Measurements from ENCODE around the gene ENOX1. TPM values are rescaled to one million over a fixed set of nuclear protein-coding genes. Genes with fewer than 3 reads are reported as not detected.

The ENOX1 gene
- polyA plus RNA-seq, 1 donor, result 3.0 TPM

GRCh38 chr13:43720780-43721397 is 65.9 kb downstream of the ENOX1 start:
- H3K27ac ChIP-seq (ENCODE audit: low read length), result no peak overlapping the region
- WGBS (ENCODE audit: insufficient coverage, low lambda C conversion rate), result 50% methylated on average over 2 of the region's 2 CpGs
- no peaks in the 10 kb centered on the region for H3K4me1 ChIP-seq (ENCODE audit: control insufficient read depth, insufficient read depth, low read length)
- no peaks in the 10 kb centered on the region for H3K9me3 ChIP-seq (ENCODE audit: control insufficient read depth, low read depth, low read length)
- H3K36me3 ChIP-seq (ENCODE audit: control insufficient read depth, insufficient read depth, low read length), result no peaks in the 10 kb centered on the region
- DNase-seq, result no peak
- H3K4me3 ChIP-seq (ENCODE audit: low read length), result no peak overlapping the region
- H3K27me3 ChIP-seq (ENCODE audit: control insufficient read depth, insufficient read depth, low read length), result peaks cover 2% of the 10 kb centered on the region

DNA sequence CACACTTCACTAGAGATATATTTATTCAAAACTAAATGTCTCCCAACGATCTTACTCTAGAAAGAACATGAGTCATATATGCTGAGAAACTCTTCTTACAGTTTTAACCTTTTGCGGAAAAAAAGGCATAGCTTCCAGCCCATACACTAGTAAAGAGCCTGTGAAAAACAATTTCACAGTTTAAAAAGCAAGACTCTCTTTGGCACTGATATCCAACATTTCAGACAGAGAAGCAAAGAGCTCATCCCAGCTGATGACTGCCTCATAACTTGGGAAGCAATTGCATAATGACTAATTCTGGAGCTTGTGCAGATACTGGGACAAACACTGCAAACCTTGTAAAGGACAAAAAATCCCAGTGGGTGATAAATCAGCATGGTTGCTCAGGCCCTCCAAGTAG is 88.0 kb downstream of the ENOX1 start:
- 100% methylated on average over 1 of the region's 2 CpGs for WGBS (ENCODE audit: insufficient coverage, low lambda C conversion rate)
- H3K4me1 ChIP-seq (ENCODE audit: control insufficient read depth, insufficient read depth, low read length), result no peaks in the 10 kb centered on the region
- no peaks in the 10 kb centered on the region for H3K9me3 ChIP-seq (ENCODE audit: control insufficient read depth, low read depth, low read length)
- H3K36me3 ChIP-seq (ENCODE audit: control insufficient read depth, insufficient read depth, low read length), result no peaks in the 10 kb centered on the region
- H3K27me3 ChIP-seq (ENCODE audit: control insufficient read depth, insufficient read depth, low read length), result peaks cover 4% of the 10 kb centered on the region
- H3K4me3 ChIP-seq (ENCODE audit: low read length), result no peak overlapping the region
- no peak overlapping the region for H3K27ac ChIP-seq (ENCODE audit: low read length)
- DNase-seq, result no peak

DNA sequence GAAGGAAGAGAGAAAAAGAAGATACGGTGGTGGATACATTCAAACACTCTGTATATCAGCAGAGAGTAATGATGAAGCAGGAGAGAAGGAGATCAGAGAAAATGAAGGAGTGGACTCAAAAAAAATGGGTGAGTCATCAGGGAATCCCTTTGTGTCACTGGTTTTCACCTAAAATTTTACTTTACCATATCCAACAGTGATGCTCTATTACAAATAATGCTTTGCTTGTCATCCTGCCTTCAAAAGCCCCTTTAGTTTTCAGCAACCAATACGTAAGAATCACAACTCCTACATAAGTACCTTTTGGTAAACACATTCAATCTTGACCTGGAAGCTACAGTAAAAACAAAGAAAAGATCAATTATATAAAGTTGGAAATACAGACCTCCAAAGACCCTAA is 88.8 kb downstream of the ENOX1 start:
- peaks cover 4% of the 10 kb centered on the region for H3K27me3 ChIP-seq (ENCODE audit: control insufficient read depth, insufficient read depth, low read length)
- H3K36me3 ChIP-seq (ENCODE audit: control insufficient read depth, insufficient read depth, low read length), result no peaks in the 10 kb centered on the region
- DNase-seq, result no peak
- H3K9me3 ChIP-seq (ENCODE audit: control insufficient read depth, low read depth, low read length), result no peaks in the 10 kb centered on the region
- H3K27ac ChIP-seq (ENCODE audit: low read length), result no peak overlapping the region
- no peaks in the 10 kb centered on the region for H3K4me1 ChIP-seq (ENCODE audit: control insufficient read depth, insufficient read depth, low read length)
- no peak overlapping the region for H3K4me3 ChIP-seq (ENCODE audit: low read length)
- 100% methylated on average over 2 of the region's 2 CpGs for WGBS (ENCODE audit: insufficient coverage, low lambda C conversion rate)

DNA sequence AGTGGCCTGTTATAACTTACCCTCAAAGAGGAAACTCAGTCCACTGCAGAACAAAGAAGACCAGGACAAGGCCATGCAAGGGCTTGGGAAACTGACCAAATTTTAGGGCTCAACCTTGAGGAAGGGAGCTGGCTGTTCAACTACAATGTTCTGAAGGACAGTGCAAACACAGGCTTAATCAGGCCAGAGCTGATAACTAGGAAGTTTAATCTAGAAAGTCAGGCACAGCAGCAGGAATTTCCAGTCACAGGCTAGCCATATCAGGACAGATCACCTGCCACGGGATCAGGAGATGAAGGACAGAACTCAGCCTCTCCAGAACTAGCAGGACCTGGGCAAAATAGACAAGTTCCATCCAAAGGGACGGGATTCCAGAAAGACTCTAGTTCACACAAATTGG is 89.4 kb downstream of the ENOX1 start:
- Histone ChIP-seq H3K9me3 (ENCODE audit: control insufficient read depth, low read depth, low read length) (no peaks in the 10 kb centered on the region), H3K27ac (ENCODE audit: low read length) (no peak overlapping the region), H3K27me3 (ENCODE audit: control insufficient read depth, insufficient read depth, low read length) (peaks cover 4% of the 10 kb centered on the region), H3K4me1 (ENCODE audit: control insufficient read depth, insufficient read depth, low read length) (no peaks in the 10 kb centered on the region), H3K4me3 (ENCODE audit: low read length) (no peak overlapping the region), H3K36me3 (ENCODE audit: control insufficient read depth, insufficient read depth, low read length) (no peaks in the 10 kb centered on the region)
- no peak for DNase-seq
- WGBS (ENCODE audit: insufficient coverage, low lambda C conversion rate), result no CpG with 5 or more reads among the region's 2 CpGs

DNA sequence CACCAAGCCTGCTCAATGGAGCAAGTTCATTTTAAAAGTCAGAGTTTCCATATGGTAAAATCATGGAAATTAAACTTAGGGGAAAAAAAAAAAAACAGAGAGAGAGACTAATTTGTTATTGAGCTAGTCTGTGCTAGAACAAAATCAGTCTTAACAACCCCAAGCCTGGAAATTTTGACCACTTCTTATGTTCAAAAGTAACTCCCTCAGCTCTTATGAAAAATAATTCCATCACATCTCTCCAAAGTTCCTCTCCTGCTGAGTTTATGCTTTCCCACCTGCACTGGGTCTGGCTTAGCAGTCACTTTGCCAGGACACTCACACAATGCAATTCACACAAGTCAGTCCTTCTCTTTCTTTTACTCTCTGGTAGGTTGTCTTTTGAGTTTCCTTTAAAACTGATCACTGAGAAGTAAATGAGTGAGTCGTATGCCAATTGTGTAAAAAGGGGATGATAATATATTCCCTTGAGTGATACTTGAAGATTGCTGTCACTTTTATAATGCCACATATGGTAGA is 92.6 kb downstream of the ENOX1 start:
- Histone ChIP-seq H3K9me3 (ENCODE audit: control insufficient read depth, low read depth, low read length) (no peaks in the 10 kb centered on the region), H3K36me3 (ENCODE audit: control insufficient read depth, insufficient read depth, low read length) (no peaks in the 10 kb centered on the region), H3K27ac (ENCODE audit: low read length) (no peak overlapping the region), H3K4me1 (ENCODE audit: control insufficient read depth, insufficient read depth, low read length) (no peaks in the 10 kb centered on the region), H3K27me3 (ENCODE audit: control insufficient read depth, insufficient read depth, low read length) (peaks cover 4% of the 10 kb centered on the region), H3K4me3 (ENCODE audit: low read length) (no peak overlapping the region)
- WGBS (ENCODE audit: insufficient coverage, low lambda C conversion rate), result no CpG with 5 or more reads among the region's 1 CpG
- no peak for DNase-seq

DNA sequence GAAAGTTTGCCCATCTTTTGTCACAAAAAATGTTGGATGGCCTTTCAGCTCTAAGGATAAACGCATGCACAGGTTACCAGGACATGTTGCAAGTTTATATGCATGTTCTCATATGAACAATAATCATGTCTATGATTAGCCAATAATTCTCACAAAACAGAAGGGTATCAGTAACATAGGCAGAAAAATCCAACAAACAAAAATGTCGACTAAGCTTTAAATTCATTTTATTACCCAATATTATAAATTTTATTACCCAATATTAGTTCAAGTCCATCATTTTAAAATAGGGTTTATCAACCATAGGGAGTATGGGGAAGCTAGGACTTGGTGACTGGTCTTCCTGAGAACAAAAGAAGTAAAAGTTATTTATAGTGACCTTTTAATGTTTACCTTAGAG is 93.1 kb downstream of the ENOX1 start:
- DNase-seq, result no peak
- WGBS (ENCODE audit: insufficient coverage, low lambda C conversion rate), result no CpG with 5 or more reads among the region's 2 CpGs
- H3K36me3 ChIP-seq (ENCODE audit: control insufficient read depth, insufficient read depth, low read length), result no peaks in the 10 kb centered on the region
- H3K9me3 ChIP-seq (ENCODE audit: control insufficient read depth, low read depth, low read length), result no peaks in the 10 kb centered on the region
- H3K4me1 ChIP-seq (ENCODE audit: control insufficient read depth, insufficient read depth, low read length), result no peaks in the 10 kb centered on the region
- no peak overlapping the region for H3K4me3 ChIP-seq (ENCODE audit: low read length)
- H3K27ac ChIP-seq (ENCODE audit: low read length), result no peak overlapping the region
- peaks cover 4% of the 10 kb centered on the region for H3K27me3 ChIP-seq (ENCODE audit: control insufficient read depth, insufficient read depth, low read length)

- no peaks in the 10 kb centered on the region for H3K4me1 ChIP-seq (ENCODE audit: control insufficient read depth, insufficient read depth, low read length)
- 100% methylated on average over 1 of the region's 3 CpGs for WGBS (ENCODE audit: insufficient coverage, low lambda C conversion rate)
- H3K27me3 ChIP-seq (ENCODE audit: control insufficient read depth, insufficient read depth, low read length), result no peaks in the 10 kb centered on the region
Measured at GRCh38 chr13:43688227-43688907, 98.4 kb downstream of the ENOX1 start.

GRCh38 chr13:43687038-43687437 is 99.7 kb downstream of the ENOX1 start:
- Histone ChIP-seq H3K4me1 (ENCODE audit: control insufficient read depth, insufficient read depth, low read length) (no peaks in the 10 kb centered on the region), H3K4me3 (ENCODE audit: low read length) (no peak overlapping the region), H3K9me3 (ENCODE audit: control insufficient read depth, low read depth, low read length) (no peaks in the 10 kb centered on the region), H3K27ac (ENCODE audit: low read length) (no peak overlapping the region), H3K27me3 (ENCODE audit: control insufficient read depth, insufficient read depth, low read length) (no peaks in the 10 kb centered on the region), H3K36me3 (ENCODE audit: control insufficient read depth, insufficient read depth, low read length) (no peaks in the 10 kb centered on the region)
- WGBS (ENCODE audit: insufficient coverage, low lambda C conversion rate), result no CpG with 5 or more reads among the region's 4 CpGs
- no peak for DNase-seq

More at GRCh38 chr13:43688227-43688907, 98.4 kb downstream of the ENOX1 start:
- H3K9me3 ChIP-seq (ENCODE audit: control insufficient read depth, low read depth, low read length), result no peaks in the 10 kb centered on the region
- H3K4me3 ChIP-seq (ENCODE audit: low read length), result no peak overlapping the region
- DNase-seq, result no peak
- no peak overlapping the region for H3K27ac ChIP-seq (ENCODE audit: low read length)
- no peaks in the 10 kb centered on the region for H3K36me3 ChIP-seq (ENCODE audit: control insufficient read depth, insufficient read depth, low read length)

DNA sequence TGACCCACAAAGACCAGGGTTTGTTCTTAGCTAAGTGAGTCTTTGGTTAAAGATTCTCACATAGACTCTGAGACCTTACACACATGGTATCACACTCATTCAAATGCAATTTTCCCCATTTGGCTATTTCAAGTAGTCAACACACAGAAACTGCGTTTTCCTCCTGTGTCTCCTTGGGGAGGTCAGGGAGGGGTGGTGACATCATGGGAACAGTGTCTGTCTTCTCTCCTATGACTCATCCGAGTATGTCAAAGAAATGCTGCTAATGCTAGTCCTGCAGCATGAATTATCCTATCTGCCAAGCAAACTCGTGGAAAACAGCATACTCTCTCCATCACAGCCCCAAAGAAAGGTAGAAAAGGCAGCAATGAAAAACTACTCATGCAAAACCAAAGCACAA is 100.2 kb downstream of the ENOX1 start:
- no peaks in the 10 kb centered on the region for H3K36me3 ChIP-seq (ENCODE audit: control insufficient read depth, insufficient read depth, low read length)
- no peak overlapping the region for H3K4me3 ChIP-seq (ENCODE audit: low read length)
- H3K4me1 ChIP-seq (ENCODE audit: control insufficient read depth, insufficient read depth, low read length), result no peaks in the 10 kb centered on the region
- no peak overlapping the region for H3K27ac ChIP-seq (ENCODE audit: low read length)
- H3K27me3 ChIP-seq (ENCODE audit: control insufficient read depth, insufficient read depth, low read length), result no peaks in the 10 kb centered on the region
- WGBS (ENCODE audit: insufficient coverage, low lambda C conversion rate), result no CpG with 5 or more reads among the region's 3 CpGs
- DNase-seq, result peak in 1 of 2 donors; percentile 9
- no peaks in the 10 kb centered on the region for H3K9me3 ChIP-seq (ENCODE audit: control insufficient read depth, low read depth, low read length)

DNA sequence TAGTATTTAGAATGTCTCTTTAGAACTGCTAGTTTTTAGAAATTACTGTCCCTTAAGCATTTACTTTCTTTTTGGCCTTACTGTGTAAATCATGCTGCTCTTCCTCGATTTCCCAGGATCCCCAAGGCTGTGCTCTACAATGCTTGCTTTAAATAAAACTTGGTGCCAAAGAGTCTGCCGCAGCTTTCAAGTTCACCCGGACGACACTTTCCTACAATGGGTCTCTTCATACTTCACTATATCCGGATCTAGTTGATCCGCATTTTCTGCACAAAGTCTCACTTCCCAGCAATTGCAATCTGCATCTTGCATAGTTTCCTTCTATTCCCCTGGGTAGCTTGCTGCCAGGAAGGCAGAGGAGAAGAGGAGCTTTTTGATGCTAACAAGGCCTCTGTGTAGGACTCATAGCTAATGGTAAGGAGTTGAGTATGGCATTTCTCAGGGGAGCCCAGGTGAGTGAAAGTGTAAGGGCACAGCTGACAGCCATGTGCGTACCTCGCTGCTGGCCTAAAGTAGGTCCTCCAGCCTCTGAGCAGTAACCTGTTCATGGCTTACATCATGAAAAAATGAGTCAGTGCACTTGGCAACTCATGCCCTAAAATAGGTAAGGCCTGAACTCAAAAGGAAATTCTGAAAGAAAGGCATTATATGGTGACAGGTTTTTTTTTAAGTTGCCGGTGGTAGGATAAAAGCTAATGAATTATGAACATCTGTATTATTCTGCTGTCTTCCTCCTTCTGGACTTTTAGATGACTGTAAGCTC is 101.6 kb downstream of the ENOX1 start:
- H3K36me3 ChIP-seq (ENCODE audit: control insufficient read depth, insufficient read depth, low read length), result no peaks in the 10 kb centered on the region
- H3K9me3 ChIP-seq (ENCODE audit: control insufficient read depth, low read depth, low read length), result no peaks in the 10 kb centered on the region
- WGBS (ENCODE audit: insufficient coverage, low lambda C conversion rate), result no CpG with 5 or more reads among the region's 9 CpGs
- no peak for DNase-seq
- no peaks in the 10 kb centered on the region for H3K27me3 ChIP-seq (ENCODE audit: control insufficient read depth, insufficient read depth, low read length)
- H3K27ac ChIP-seq (ENCODE audit: low read length), result no peak overlapping the region
- no peaks in the 10 kb centered on the region for H3K4me1 ChIP-seq (ENCODE audit: control insufficient read depth, insufficient read depth, low read length)
- no peak overlapping the region for H3K4me3 ChIP-seq (ENCODE audit: low read length)

All from large intestine (tissue), 3 donors.